GM19467 (cell line): Measurements from ENCODE around the gene CMSS1.

Source experiments
- ATAC-seq: cut with Tn5 transposase; IDR thresholded peaks from one replicate; pipeline ENCODE4 v1.9.1; 2021; ENCODE audit warnings: mild to moderate bottlenecking, moderate library complexity; ENCODE audit not compliant: unreplicated experiment

Gene CMSS1

GRCh38 chr3:100124201-100124761 lies 306.6 kb downstream of the CMSS1 start:
- ATAC-seq = no peak

GRCh38 chr3:100125161-100125938 lies 307.7 kb downstream of the CMSS1 start:
- no peak for ATAC-seq

GRCh38 chr3:100127792-100128191 lies 310.1 kb downstream of the CMSS1 start:
- no peak for ATAC-seq

GRCh38 chr3:100128565-100128964 lies 310.9 kb downstream of the CMSS1 start:
- ATAC-seq = no peak

GRCh38 chr3:100129941-100130340 lies 312.3 kb downstream of the CMSS1 start:
- ATAC-seq = no peak

GRCh38 chr3:100131241-100131640 lies 313.6 kb downstream of the CMSS1 start:
- ATAC-seq = no peak

GRCh38 chr3:100136921-100137320 lies 319.3 kb downstream of the CMSS1 start:
- no peak for ATAC-seq

- no peak for ATAC-seq
Measured at GRCh38 chr3:100140976-100141375, 323.3 kb downstream of the CMSS1 start.

GRCh38 chr3:100141586-100141985 lies 323.9 kb downstream of the CMSS1 start:
- no peak for ATAC-seq

- no peak for ATAC-seq
Measured at GRCh38 chr3:100144255-100144866, 326.7 kb downstream of the CMSS1 start.

- ATAC-seq = no peak
Measured at GRCh38 chr3:100149130-100149529, 331.5 kb downstream of the CMSS1 start.

- no peak for ATAC-seq
Measured at GRCh38 chr3:100149713-100150415, 332.2 kb downstream of the CMSS1 start.

- ATAC-seq = no peak
Measured at GRCh38 chr3:100150473-100150872, 332.8 kb downstream of the CMSS1 start.

GRCh38 chr3:100151024-100151707 lies 333.5 kb downstream of the CMSS1 start:
- ATAC-seq = no peak

- ATAC-seq = no peak
Measured at GRCh38 chr3:100154171-100154570, 336.5 kb downstream of the CMSS1 start.

GRCh38 chr3:100155128-100155527 lies 337.5 kb downstream of the CMSS1 start:
- ATAC-seq = no peak

- no peak for ATAC-seq
Measured at GRCh38 chr3:100155590-100155989, 337.9 kb downstream of the CMSS1 start.

- no peak for ATAC-seq
Measured at GRCh38 chr3:100157685-100158084, 340.0 kb downstream of the CMSS1 start.

GRCh38 chr3:100158918-100159330 lies 341.3 kb downstream of the CMSS1 start:
- no peak for ATAC-seq

GRCh38 chr3:100159331-100160153 lies 341.9 kb downstream of the CMSS1 start:
- ATAC-seq = no peak
